GM10266 (cell line): ENCODE results near the gene MCTS1.
A peak's percentile ranks its signal among the peaks of the same experiment; 100 is the strongest.

Experiments
- DNase-seq: peaks from one replicate; pipeline ENCODE4 v3.0.0; 2012; ENCODE audit errors: extremely low spot score
- TF ChIP-seq, protein P1 (sequence below): IDR thresholded peaks from 2 replicates; pipeline ENCODE4 v1.5.1; 2012; ENCODE audit warnings: mild to moderate bottlenecking, low read depth; ENCODE audit not compliant: control insufficient read depth, insufficient read depth; ENCODE audit errors: missing control alignments

MCTS1 gene, protein sequence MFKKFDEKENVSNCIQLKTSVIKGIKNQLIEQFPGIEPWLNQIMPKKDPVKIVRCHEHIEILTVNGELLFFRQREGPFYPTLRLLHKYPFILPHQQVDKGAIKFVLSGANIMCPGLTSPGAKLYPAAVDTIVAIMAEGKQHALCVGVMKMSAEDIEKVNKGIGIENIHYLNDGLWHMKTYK

DNA sequence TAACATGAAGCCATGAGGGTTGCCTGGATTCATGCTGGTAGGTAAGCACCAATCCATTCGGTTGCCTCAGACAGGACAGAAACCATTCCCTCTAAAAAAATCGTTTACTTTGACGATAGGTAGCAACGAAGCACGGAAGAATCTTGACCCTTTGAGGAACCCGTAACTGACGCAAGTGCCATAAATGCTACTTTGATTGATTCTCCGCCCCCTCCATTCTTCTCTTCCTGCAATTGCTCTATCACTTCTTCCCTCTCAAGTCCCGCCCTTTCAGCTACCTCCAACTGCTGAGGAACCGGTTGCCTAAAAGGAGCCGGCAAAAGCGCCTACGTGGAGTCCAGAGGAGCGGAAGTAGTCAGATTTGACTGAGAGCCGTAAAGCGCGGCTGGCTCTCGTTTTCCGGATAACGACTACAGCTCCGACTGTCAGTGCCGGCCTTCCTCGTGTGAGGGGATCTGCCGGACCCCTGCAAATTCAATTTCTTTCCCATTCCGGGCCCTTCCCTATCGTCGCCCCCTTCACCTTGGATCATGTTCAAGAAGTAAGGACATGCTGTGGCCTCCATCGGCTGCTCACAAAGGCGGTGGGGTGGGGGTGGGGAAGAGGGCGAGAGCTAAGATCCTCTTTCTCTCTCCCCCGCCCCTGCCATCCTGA lies at the start of gene MCTS1:
Gene MCTS1, plus strand, starts transcription at position 395 of the 654 bp plus-strand sequence. Its CDS starts 136 bp downstream, at position 531.
- DNase-seq, result peak; percentile 51
- TF ChIP-seq, protein P1, sequence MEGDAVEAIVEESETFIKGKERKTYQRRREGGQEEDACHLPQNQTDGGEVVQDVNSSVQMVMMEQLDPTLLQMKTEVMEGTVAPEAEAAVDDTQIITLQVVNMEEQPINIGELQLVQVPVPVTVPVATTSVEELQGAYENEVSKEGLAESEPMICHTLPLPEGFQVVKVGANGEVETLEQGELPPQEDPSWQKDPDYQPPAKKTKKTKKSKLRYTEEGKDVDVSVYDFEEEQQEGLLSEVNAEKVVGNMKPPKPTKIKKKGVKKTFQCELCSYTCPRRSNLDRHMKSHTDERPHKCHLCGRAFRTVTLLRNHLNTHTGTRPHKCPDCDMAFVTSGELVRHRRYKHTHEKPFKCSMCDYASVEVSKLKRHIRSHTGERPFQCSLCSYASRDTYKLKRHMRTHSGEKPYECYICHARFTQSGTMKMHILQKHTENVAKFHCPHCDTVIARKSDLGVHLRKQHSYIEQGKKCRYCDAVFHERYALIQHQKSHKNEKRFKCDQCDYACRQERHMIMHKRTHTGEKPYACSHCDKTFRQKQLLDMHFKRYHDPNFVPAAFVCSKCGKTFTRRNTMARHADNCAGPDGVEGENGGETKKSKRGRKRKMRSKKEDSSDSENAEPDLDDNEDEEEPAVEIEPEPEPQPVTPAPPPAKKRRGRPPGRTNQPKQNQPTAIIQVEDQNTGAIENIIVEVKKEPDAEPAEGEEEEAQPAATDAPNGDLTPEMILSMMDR, result no peak

- no peak for DNase-seq
- TF ChIP-seq, protein P1, result no peak
Measured at GRCh38 chrX:120556251-120556650, 47.6 kb upstream of the MCTS1 start.

DNA sequence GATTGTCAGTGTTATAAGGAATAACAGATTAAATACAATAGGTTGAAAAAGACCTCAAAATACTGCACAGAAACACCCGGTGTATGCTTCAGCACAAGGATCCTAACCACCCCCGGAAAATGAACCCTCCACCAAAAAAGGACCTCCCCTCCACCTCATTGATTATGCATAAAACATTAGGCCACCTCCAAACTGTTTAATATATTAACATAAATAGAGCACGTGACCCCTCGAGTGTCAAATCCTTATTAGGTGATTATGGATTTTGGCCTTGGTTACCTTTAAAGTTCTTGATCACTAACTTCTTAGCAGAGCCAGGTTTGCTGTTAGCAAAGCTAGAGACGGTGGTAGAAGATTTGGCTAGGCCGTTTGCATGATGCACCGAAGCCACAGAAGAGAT lies 44.1 kb upstream of the MCTS1 start:
- no peak for DNase-seq
- TF ChIP-seq, protein P1, result no peak

GRCh38 chrX:120560405-120560841 lies 43.5 kb upstream of the MCTS1 start:
- TF ChIP-seq, protein P1, result no peak

GRCh38 chrX:120560842-120561633 lies 42.9 kb upstream of the MCTS1 start, which contains the start of gene CUL4B:
Gene CUL4B (minus strand): TSS chrX:120560962. CDS start chrX:120560638, 324 bp downstream.
- DNase-seq, result peak; percentile 73
- TF ChIP-seq, protein P1, result no peak

More at GRCh38 chrX:120560405-120560841, 43.5 kb upstream of the MCTS1 start:
- DNase-seq, result no peak

- no peak for DNase-seq
- TF ChIP-seq, protein P1, result no peak
Measured at GRCh38 chrX:120561634-120562568, 42.0 kb upstream of the MCTS1 start.
